ENCODE measurements around the gene ADGRB3.
"Not testable (repeated sequence)": the region's sequence is repeated elsewhere in the genome, so short reads cannot be mapped to it uniquely, and the experiment has no call there.

ADGRB3 gene

GRCh38 chr6:68675548-68675947 is 40.5 kb downstream of the ADGRB3 start:
- no peak overlapping the region for H3K4me3 ChIP-seq (replicated peaks; ENCODE audit: low read depth, low read length)
- no peak for DNase-seq (ENCODE audit: low read depth)

GRCh38 chr6:68676094-68676493 is 41.0 kb downstream of the ADGRB3 start:
- H3K4me3 ChIP-seq (replicated peaks; ENCODE audit: low read depth, low read length); DNase-seq (ENCODE audit: low read depth): not testable (repeated sequence)

More at GRCh38 chr6:68675548-68675947, 40.5 kb downstream of the ADGRB3 start:
- TF ChIP-seq CTCF (IDR thresholded peaks at IDR 0.05; ENCODE audit: low read length, missing control alignments): no peak

DNA sequence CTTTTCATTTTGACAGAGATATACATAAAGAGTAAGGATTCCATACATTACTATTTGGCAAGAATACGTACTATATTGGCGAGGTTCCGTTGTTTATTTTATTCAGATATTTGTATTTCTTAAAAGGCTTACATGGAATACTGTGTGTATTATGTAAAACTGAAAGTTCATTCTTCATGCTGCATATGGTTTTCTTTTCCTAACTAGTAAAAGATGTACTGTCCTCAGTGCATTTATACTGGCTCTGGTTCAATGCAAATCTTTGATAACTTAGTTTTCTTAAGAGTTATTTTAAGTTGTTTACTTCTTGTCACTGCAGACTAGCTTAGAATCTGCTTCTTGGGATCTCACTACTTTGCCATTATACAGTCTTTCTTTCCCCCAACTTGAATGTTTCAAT is 42.0 kb downstream of the ADGRB3 start:
- H3K4me3 ChIP-seq (replicated peaks; ENCODE audit: low read depth, low read length): no peak overlapping the region
- no peak for TF ChIP-seq CTCF (IDR thresholded peaks at IDR 0.05; ENCODE audit: low read length, missing control alignments)
- no peak for DNase-seq (ENCODE audit: low read depth)

- no peak for DNase-seq (ENCODE audit: low read depth)
- H3K4me3 ChIP-seq (replicated peaks; ENCODE audit: low read depth, low read length): no peak overlapping the region
- TF ChIP-seq CTCF (IDR thresholded peaks at IDR 0.05; ENCODE audit: low read length, missing control alignments): no peak
These were observed 44.3 kb downstream of the ADGRB3 start for GRCh38 chr6:68679399-68679798.

DNA sequence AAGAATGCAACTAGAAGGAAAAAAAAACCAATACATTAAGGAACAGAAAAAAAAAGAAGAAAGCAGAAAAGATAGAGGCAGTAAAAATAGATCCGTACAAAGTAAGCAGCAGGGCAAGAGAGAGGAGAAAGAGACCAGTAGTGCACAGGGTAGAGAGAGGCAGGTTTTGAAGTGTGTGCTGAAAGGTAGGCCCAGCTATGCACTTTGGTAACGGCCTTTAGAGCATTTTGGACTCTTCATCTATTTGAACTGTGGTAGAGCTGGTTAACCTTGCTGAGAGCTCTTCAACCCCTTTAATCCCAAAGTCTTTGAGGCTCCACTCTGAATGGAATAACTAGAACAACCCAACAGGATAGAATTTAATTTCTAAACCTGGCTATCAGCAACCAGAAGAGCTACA is 45.2 kb downstream of the ADGRB3 start:
- no peak for DNase-seq (ENCODE audit: low read depth)
- H3K4me3 ChIP-seq (replicated peaks; ENCODE audit: low read depth, low read length): no peak overlapping the region
- TF ChIP-seq CTCF (IDR thresholded peaks at IDR 0.05; ENCODE audit: low read length, missing control alignments): no peak

DNA sequence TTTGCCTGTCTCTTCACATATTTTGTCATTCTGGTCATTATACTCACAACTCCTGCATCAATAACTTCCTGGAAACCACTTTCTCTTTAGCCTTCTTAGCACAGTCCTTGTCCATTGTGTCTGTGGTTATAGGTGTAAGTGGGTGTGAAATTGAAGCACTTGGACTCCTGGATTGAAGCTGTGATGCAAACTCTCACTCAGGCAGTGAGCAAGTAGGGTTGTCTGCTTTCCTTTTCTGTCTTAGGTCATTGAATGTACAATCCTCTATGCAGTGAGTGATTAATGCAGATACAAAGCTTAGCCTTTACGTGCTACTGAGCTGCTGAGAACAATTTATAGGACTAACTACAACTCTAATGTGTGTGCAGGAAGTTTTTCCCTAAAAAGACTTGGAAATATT is 54.8 kb downstream of the ADGRB3 start:
- H3K4me3 ChIP-seq (replicated peaks; ENCODE audit: low read depth, low read length): no peak overlapping the region
- no peak for TF ChIP-seq CTCF (IDR thresholded peaks at IDR 0.05; ENCODE audit: low read length, missing control alignments)
- no peak for DNase-seq (ENCODE audit: low read depth)

- H3K4me3 ChIP-seq (replicated peaks; ENCODE audit: low read depth, low read length): no peak overlapping the region
- DNase-seq (ENCODE audit: low read depth): no peak
- TF ChIP-seq CTCF (IDR thresholded peaks at IDR 0.05; ENCODE audit: low read length, missing control alignments): no peak
These were observed 56.0 kb downstream of the ADGRB3 start for GRCh38 chr6:68691120-68691519.

- no peak for DNase-seq (ENCODE audit: low read depth)
- no peak overlapping the region for H3K4me3 ChIP-seq (replicated peaks; ENCODE audit: low read depth, low read length)
- no peak for TF ChIP-seq CTCF (IDR thresholded peaks at IDR 0.05; ENCODE audit: low read length, missing control alignments)
These were observed 58.2 kb downstream of the ADGRB3 start for GRCh38 chr6:68693271-68693670.
